ENCODE measurements around the gene CPT1B. TPM values are rescaled to one million over a fixed set of nuclear protein-coding genes. Genes with fewer than 3 reads are reported as not detected.

The CPT1B gene
- total and polyA plus RNA-seq, 2 donors (not counting 1 experiment from before 2014, with no cell fraction given): 55.0 to 109 TPM

DNA sequence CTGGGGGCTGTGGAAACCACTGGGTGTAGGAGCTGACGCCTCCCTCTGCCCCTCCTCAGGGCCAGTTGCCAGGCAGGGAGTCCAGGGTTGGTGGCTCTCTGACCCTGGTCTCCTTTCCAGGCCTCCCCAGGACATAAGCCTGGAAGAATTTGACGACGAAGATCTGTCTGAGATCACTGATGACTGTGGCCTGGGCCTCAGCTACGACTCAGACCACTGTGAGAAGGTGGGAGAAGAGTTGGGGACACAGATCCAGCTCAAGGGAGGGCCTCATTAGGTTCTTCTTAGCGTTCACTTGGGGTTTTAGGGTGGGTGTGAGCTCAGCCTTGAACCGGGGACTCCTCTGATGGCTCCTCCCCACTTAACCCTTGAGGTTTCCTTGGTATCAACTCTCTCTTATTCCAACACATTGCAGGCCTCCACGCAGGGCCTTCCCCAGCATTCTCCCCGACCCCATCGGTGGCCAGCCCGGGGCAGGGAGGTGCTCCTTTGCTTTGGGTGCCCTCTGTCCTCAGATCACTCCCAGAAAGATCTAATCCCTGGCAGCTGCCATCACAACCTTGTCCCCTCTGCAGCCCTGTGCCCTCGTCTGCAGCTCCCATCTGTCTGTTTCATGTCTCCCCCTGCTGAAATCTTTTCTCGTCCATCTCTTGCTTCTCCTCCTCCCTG lies 23.6 kb upstream of the CPT1B start:
- H2AFZ ChIP-seq (ENCODE audit: insufficient read depth, low read depth, low read length, poor library complexity, severe bottlenecking): no peak overlapping the region
- H3K4me1 Mint-ChIP-seq: peaks cover 12% of the 10 kb centered on the region
- peak overlapping the region; percentile 81 for H3K4me3 Mint-ChIP-seq
- H3K9me3 ChIP-seq (ENCODE audit: control extremely low read depth in 1 of 3, control insufficient read depth in 2 of 3, insufficient read depth in 1 of 3, low read length in 2 of 3): peaks cover 0 to 10% (median 0%) of the 10 kb centered on the region in 3 donors
- intact Hi-C loops (cut with micrococcal nuclease): no loop called here
- H3K9ac ChIP-seq (ENCODE audit: low read length): no peak overlapping the region
- H3K4me2 ChIP-seq (replicated peaks; ENCODE audit: low read depth, low read length, poor library complexity, severe bottlenecking): no peak overlapping the region
- no peak overlapping the region for H3K4me3 ChIP-seq (ENCODE audit: control extremely low read depth in 1 of 5, extremely low read depth in 1 of 5, insufficient read depth in 1 of 5, low read depth in 2 of 5, low read length in 4 of 5)
- POLR2A ChIA-PET: no interaction called here
- no peak for DNase-seq
- no peak for ATAC-seq (ENCODE audit: low read depth)
- H3K36me3 ChIP-seq (replicated peaks in 1 of 2; ENCODE audit: control extremely low read depth in 1 of 2, control insufficient read depth in 1 of 2, extremely low read depth in 1 of 2, insufficient read depth in 2 of 2, low read length in 1 of 2): no peaks in the 10 kb centered on the region
- H3K27ac Mint-ChIP-seq: no peak overlapping the region
- no peaks in the 10 kb centered on the region for H3K9me3 Mint-ChIP-seq (ENCODE audit: insufficient read depth)
- H3K79me2 ChIP-seq (ENCODE audit: control insufficient read depth, insufficient read depth, low read length): no peaks in the 10 kb centered on the region
- peaks cover 33% of the 10 kb centered on the region for H3K27me3 Mint-ChIP-seq
- peaks cover 7 to 9% of the 10 kb centered on the region in 2 donors for H3K4me1 ChIP-seq (ENCODE audit: control insufficient read depth in 2 of 2, insufficient read depth in 2 of 2, low read length in 2 of 2)
- H3K27ac ChIP-seq (ENCODE audit: low read length in 2 of 2): no peak overlapping the region
- H4K20me1 ChIP-seq (ENCODE audit: control insufficient read depth, insufficient read depth, low read length, poor library complexity, severe bottlenecking): no peaks in the 10 kb centered on the region
- TF ChIP-seq, protein P1, sequence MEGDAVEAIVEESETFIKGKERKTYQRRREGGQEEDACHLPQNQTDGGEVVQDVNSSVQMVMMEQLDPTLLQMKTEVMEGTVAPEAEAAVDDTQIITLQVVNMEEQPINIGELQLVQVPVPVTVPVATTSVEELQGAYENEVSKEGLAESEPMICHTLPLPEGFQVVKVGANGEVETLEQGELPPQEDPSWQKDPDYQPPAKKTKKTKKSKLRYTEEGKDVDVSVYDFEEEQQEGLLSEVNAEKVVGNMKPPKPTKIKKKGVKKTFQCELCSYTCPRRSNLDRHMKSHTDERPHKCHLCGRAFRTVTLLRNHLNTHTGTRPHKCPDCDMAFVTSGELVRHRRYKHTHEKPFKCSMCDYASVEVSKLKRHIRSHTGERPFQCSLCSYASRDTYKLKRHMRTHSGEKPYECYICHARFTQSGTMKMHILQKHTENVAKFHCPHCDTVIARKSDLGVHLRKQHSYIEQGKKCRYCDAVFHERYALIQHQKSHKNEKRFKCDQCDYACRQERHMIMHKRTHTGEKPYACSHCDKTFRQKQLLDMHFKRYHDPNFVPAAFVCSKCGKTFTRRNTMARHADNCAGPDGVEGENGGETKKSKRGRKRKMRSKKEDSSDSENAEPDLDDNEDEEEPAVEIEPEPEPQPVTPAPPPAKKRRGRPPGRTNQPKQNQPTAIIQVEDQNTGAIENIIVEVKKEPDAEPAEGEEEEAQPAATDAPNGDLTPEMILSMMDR (IDR thresholded peaks at IDR 0.05): no peak
- no peak for TF ChIP-seq EZH2 (IDR thresholded peaks at IDR 0.05; ENCODE audit: borderline replicate concordance, insufficient read depth, low read depth, low read length, poor library complexity, severe bottlenecking)
- peaks cover 0 to 72% (median 29%) of the 10 kb centered on the region in 4 experiments for H3K27me3 ChIP-seq (replicated peaks in 1 of 4; ENCODE audit: control extremely low read depth in 1 of 4, control insufficient read depth in 3 of 4, insufficient read depth in 4 of 4, low read length in 3 of 4)
- CTCF ChIA-PET: no interaction called here
- 70% methylated on average over 8 of the region's 12 CpGs for WGBS (ENCODE audit: insufficient coverage)

DNA sequence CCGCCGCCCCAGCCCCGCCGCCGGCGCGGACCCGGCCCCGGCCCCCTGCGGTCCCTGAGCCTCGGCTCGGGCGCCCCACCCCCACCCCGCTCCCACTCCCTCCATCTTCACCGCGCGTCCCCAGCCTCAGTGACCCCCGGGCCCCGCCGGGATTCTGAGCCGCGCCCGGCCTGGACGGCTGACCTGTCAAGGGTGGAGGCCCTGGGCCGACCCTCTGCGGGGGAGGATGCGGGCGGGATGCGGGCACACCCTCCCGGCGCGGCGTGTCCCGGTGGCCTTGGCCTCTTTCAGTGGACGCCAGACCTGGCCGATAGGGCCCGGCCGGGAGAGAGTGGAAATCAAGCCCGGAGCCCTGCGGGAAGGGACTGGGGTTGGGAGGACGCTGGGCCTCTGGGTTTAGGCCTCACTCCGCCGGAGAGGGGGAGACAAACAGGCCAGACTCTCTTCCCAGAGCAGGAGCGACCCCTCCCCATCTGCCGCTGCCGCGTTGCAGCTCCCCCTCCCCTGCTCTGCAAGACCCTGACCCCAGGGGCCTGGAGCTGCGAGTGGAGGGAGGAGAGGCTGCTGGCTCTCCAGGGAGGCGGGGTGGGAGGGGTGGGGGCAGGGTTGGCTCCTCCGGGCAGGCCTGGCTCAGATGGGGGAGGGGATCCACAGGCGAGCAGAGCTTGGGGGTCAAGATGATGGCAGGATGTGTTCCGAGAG lies 22.9 kb upstream of the CPT1B start:
- Histone ChIP-seq H3K27ac (ENCODE audit: low read length in 2 of 2) (no peak overlapping the region), H4K20me1 (ENCODE audit: control insufficient read depth, insufficient read depth, low read length, poor library complexity, severe bottlenecking) (no peaks in the 10 kb centered on the region), H3K9ac (ENCODE audit: low read length) (no peak overlapping the region), H3K27me3 (replicated peaks in 1 of 4; ENCODE audit: control extremely low read depth in 1 of 4, control insufficient read depth in 3 of 4, insufficient read depth in 4 of 4, low read length in 3 of 4) (peaks cover 0 to 65% (median 27%) of the 10 kb centered on the region in 4 experiments), H3K4me1 (ENCODE audit: control insufficient read depth in 2 of 2, insufficient read depth in 2 of 2, low read length in 2 of 2) (peaks cover 7 to 9% of the 10 kb centered on the region in 2 donors), H3K4me3 (ENCODE audit: control extremely low read depth in 1 of 5, extremely low read depth in 1 of 5, insufficient read depth in 1 of 5, low read depth in 2 of 5, low read length in 4 of 5) (no peak overlapping the region), H3K4me2 (replicated peaks; ENCODE audit: low read depth, low read length, poor library complexity, severe bottlenecking) (peak overlapping the region; percentile 66), H3K36me3 (replicated peaks in 1 of 2; ENCODE audit: control extremely low read depth in 1 of 2, control insufficient read depth in 1 of 2, extremely low read depth in 1 of 2, insufficient read depth in 2 of 2, low read length in 1 of 2) (no peaks in the 10 kb centered on the region), H2AFZ (ENCODE audit: insufficient read depth, low read depth, low read length, poor library complexity, severe bottlenecking) (no peak overlapping the region), H3K9me3 (ENCODE audit: control extremely low read depth in 1 of 3, control insufficient read depth in 2 of 3, insufficient read depth in 1 of 3, low read length in 2 of 3) (peaks cover 0 to 10% (median 0%) of the 10 kb centered on the region in 3 donors), H3K79me2 (ENCODE audit: control insufficient read depth, insufficient read depth, low read length) (no peaks in the 10 kb centered on the region)
- DNase-seq: no peak
- WGBS (ENCODE audit: insufficient coverage): 12% methylated on average over 35 of the region's 52 CpGs
- peaks cover 28% of the 10 kb centered on the region for H3K27me3 Mint-ChIP-seq
- H3K9me3 Mint-ChIP-seq (ENCODE audit: insufficient read depth): no peaks in the 10 kb centered on the region
- ATAC-seq (ENCODE audit: low read depth): no peak
- H3K4me1 Mint-ChIP-seq: peaks cover 12% of the 10 kb centered on the region
- intact Hi-C loops (cut with micrococcal nuclease): no loop called here
- TF ChIP-seq, protein P1 (IDR thresholded peaks at IDR 0.05): no peak
- no peak for TF ChIP-seq EZH2 (IDR thresholded peaks at IDR 0.05; ENCODE audit: borderline replicate concordance, insufficient read depth, low read depth, low read length, poor library complexity, severe bottlenecking)
- peak overlapping the region; percentile 81 for H3K4me3 Mint-ChIP-seq
- ChIA-PET CTCF (no interaction called here), POLR2A (no interaction called here)
- no peak overlapping the region for H3K27ac Mint-ChIP-seq
